Peyer's patch (tissue), 4 donors: ENCODE results near the gene PSAT1.

Experiments used
- CTCF ChIP-seq, 6 experiments: fragments of 450-650 bp in 4 of 6; fragments of 200-600 bp in 2 of 6; sonication (generic) in 1 of 6; IDR thresholded peaks; one replicate each; pipeline ENCODE4 v1.5.1; 2017 to 2019; ENCODE audit warnings: antibody characterized with exemption in 6 of 6, mild to moderate bottlenecking in 3 of 6, moderate library complexity in 1 of 6
- POLR2A ChIP-seq, 2 donors: fragments of 450-650 bp; IDR thresholded peaks; one replicate each; pipeline ENCODE4 v1.5.1; 2017; ENCODE audit warnings: antibody characterized with exemption in 2 of 2, mild to moderate bottlenecking in 2 of 2, moderate library complexity in 2 of 2

GRCh38 chr9:78297672-78297961 lies 692 bp downstream of the PSAT1 start:
- TF ChIP-seq CTCF (IDR thresholded peaks at IDR 0.05) (no peak), POLR2A (IDR thresholded peaks at IDR 0.05) (no peak)
